Measurements from ENCODE around the gene SESN2.

SESN2 gene

GRCh38 chr1:28290851-28291250, 31.5 kb downstream of the SESN2 start:
- Mint-ChIP-seq H3K4me1 (no peaks in the 10 kb centered on the region), H3K27me3 (peaks cover 0 to under 1% of the 10 kb centered on the region in 2 donors), H3K9me3 (no peaks in the 10 kb centered on the region), H3K27ac (no peak overlapping the region), H3K36me3 (no peaks in the 10 kb centered on the region), H3K4me3 (no peak overlapping the region)
- no peak for DNase-seq
- no peak for ATAC-seq (replicated peaks)

- DNase-seq (no peak), ATAC-seq (replicated peaks) (no peak)
- H3K27me3 Mint-ChIP-seq, result peaks cover 0 to 9% of the 10 kb centered on the region in 2 donors
- no peak overlapping the region for H3K27ac Mint-ChIP-seq
- H3K4me3 Mint-ChIP-seq, result no peak overlapping the region
- H3K9me3 Mint-ChIP-seq, result no peaks in the 10 kb centered on the region
- H3K4me1 Mint-ChIP-seq, result no peaks in the 10 kb centered on the region
- no peaks in the 10 kb centered on the region for H3K36me3 Mint-ChIP-seq
Measured at GRCh38 chr1:28291711-28292110, 32.4 kb downstream of the SESN2 start.

- Mint-ChIP-seq H3K36me3 (no peaks in the 10 kb centered on the region), H3K27ac (no peak overlapping the region), H3K27me3 (peaks cover 0 to 11% of the 10 kb centered on the region in 2 donors), H3K4me1 (peaks cover 0 to 5% of the 10 kb centered on the region in 2 donors), H3K4me3 (no peak overlapping the region), H3K9me3 (no peaks in the 10 kb centered on the region)
- DNase-seq, result no peak
- no peak for ATAC-seq (replicated peaks)
Measured at GRCh38 chr1:28295936-28296335, 36.6 kb downstream of the SESN2 start.

- Mint-ChIP-seq H3K27me3 (peaks cover 0 to 11% of the 10 kb centered on the region in 2 donors), H3K9me3 (no peaks in the 10 kb centered on the region), H3K4me3 (no peak overlapping the region), H3K27ac (no peak overlapping the region), H3K36me3 (no peaks in the 10 kb centered on the region), H3K4me1 (peaks cover 0 to 5% of the 10 kb centered on the region in 2 donors)
- DNase-seq (no peak), ATAC-seq (replicated peaks) (no peak)
Measured at GRCh38 chr1:28296401-28297261, 37.3 kb downstream of the SESN2 start.

GRCh38 chr1:28297826-28298225, 38.5 kb downstream of the SESN2 start:
- peaks cover 0 to 5% of the 10 kb centered on the region in 2 donors for H3K4me1 Mint-ChIP-seq
- DNase-seq (peak; percentile 4), ATAC-seq (replicated peaks) (peak; percentile 75 to 90)
- H3K36me3 Mint-ChIP-seq, result no peaks in the 10 kb centered on the region
- no peak overlapping the region for H3K4me3 Mint-ChIP-seq
- no peaks in the 10 kb centered on the region for H3K9me3 Mint-ChIP-seq
- no peak overlapping the region for H3K27ac Mint-ChIP-seq
- H3K27me3 Mint-ChIP-seq, result peaks cover 0 to 11% of the 10 kb centered on the region in 2 donors

- Mint-ChIP-seq H3K27me3 (peaks cover 0 to 11% of the 10 kb centered on the region in 2 donors), H3K27ac (no peak overlapping the region), H3K9me3 (no peaks in the 10 kb centered on the region), H3K4me3 (no peak overlapping the region), H3K36me3 (no peaks in the 10 kb centered on the region), H3K4me1 (peaks cover 0 to 5% of the 10 kb centered on the region in 2 donors)
- ATAC-seq (replicated peaks) (no peak), DNase-seq (no peak)
Measured at GRCh38 chr1:28298438-28298837, 39.1 kb downstream of the SESN2 start.

GRCh38 chr1:28301368-28302174, 42.3 kb downstream of the SESN2 start:
- no peak for ATAC-seq (replicated peaks)
- peaks cover 0 to 3% of the 10 kb centered on the region in 2 donors for H3K27me3 Mint-ChIP-seq
- H3K27ac Mint-ChIP-seq, result no peak overlapping the region
- DNase-seq, result no peak
- peaks cover 0 to 6% of the 10 kb centered on the region in 2 donors for H3K4me1 Mint-ChIP-seq
- no peaks in the 10 kb centered on the region for H3K9me3 Mint-ChIP-seq
- no peaks in the 10 kb centered on the region for H3K36me3 Mint-ChIP-seq
- H3K4me3 Mint-ChIP-seq, result no peak overlapping the region

GRCh38 chr1:28302247-28302646, 42.9 kb downstream of the SESN2 start:
- H3K4me1 Mint-ChIP-seq, result peaks cover 0 to 6% of the 10 kb centered on the region in 2 donors
- no peaks in the 10 kb centered on the region for H3K27me3 Mint-ChIP-seq
- ATAC-seq (replicated peaks), result no peak
- no peak for DNase-seq
- H3K9me3 Mint-ChIP-seq, result no peaks in the 10 kb centered on the region
- no peak overlapping the region for H3K4me3 Mint-ChIP-seq
- no peak overlapping the region for H3K27ac Mint-ChIP-seq
- H3K36me3 Mint-ChIP-seq, result no peaks in the 10 kb centered on the region

- Mint-ChIP-seq H3K27ac (no peak overlapping the region), H3K4me1 (peaks cover 0 to 1% of the 10 kb centered on the region in 2 donors), H3K4me3 (no peak overlapping the region), H3K9me3 (no peaks in the 10 kb centered on the region), H3K27me3 (no peaks in the 10 kb centered on the region), H3K36me3 (no peaks in the 10 kb centered on the region)
- no peak for DNase-seq
- no peak for ATAC-seq (replicated peaks)
Measured at GRCh38 chr1:28306301-28306949, 47.1 kb downstream of the SESN2 start.

GRCh38 chr1:28308750-28309149, 49.4 kb downstream of the SESN2 start:
- ATAC-seq (replicated peaks) (no peak), DNase-seq (no peak)
- Mint-ChIP-seq H3K36me3 (no peaks in the 10 kb centered on the region), H3K4me3 (no peak overlapping the region), H3K27me3 (no peaks in the 10 kb centered on the region), H3K27ac (no peak overlapping the region), H3K9me3 (no peaks in the 10 kb centered on the region), H3K4me1 (peaks cover 0 to 1% of the 10 kb centered on the region in 2 donors)

GRCh38 chr1:28309702-28310101, 50.4 kb downstream of the SESN2 start:
- Mint-ChIP-seq H3K27me3 (no peaks in the 10 kb centered on the region), H3K27ac (no peak overlapping the region), H3K9me3 (no peaks in the 10 kb centered on the region), H3K4me1 (no peaks in the 10 kb centered on the region), H3K36me3 (no peaks in the 10 kb centered on the region), H3K4me3 (no peak overlapping the region)
- DNase-seq (no peak), ATAC-seq (replicated peaks) (no peak)

- no peak for DNase-seq
- Mint-ChIP-seq H3K27me3 (peaks cover 4 to 5% of the 10 kb centered on the region in 2 donors), H3K9me3 (no peaks in the 10 kb centered on the region), H3K4me3 (no peak overlapping the region), H3K4me1 (no peaks in the 10 kb centered on the region), H3K27ac (no peak overlapping the region), H3K36me3 (no peaks in the 10 kb centered on the region)
- ATAC-seq (replicated peaks), result no peak
Measured at GRCh38 chr1:28313702-28314546, 54.6 kb downstream of the SESN2 start.

GRCh38 chr1:28314547-28314941, 55.2 kb downstream of the SESN2 start:
- H3K27ac Mint-ChIP-seq, result no peak overlapping the region
- H3K27me3 Mint-ChIP-seq, result peaks cover 4 to 5% of the 10 kb centered on the region in 2 donors
- DNase-seq (no peak), ATAC-seq (replicated peaks) (no peak)
- H3K4me1 Mint-ChIP-seq, result no peaks in the 10 kb centered on the region
- H3K4me3 Mint-ChIP-seq, result no peak overlapping the region
- H3K9me3 Mint-ChIP-seq, result no peaks in the 10 kb centered on the region
- no peaks in the 10 kb centered on the region for H3K36me3 Mint-ChIP-seq

- Mint-ChIP-seq H3K4me1 (no peaks in the 10 kb centered on the region), H3K36me3 (no peaks in the 10 kb centered on the region), H3K27me3 (peaks cover 4 to 5% of the 10 kb centered on the region in 2 donors), H3K27ac (no peak overlapping the region), H3K9me3 (no peaks in the 10 kb centered on the region), H3K4me3 (no peak overlapping the region)
- DNase-seq (no peak), ATAC-seq (replicated peaks) (no peak)
Measured at GRCh38 chr1:28317014-28317413, 57.7 kb downstream of the SESN2 start.
